ENCODE measurements around the gene TNKS2. TPM values are rescaled to one million over a fixed set of nuclear protein-coding genes. Genes with fewer than 3 reads are reported as not detected.
"Not testable (repeated sequence)": the region's sequence is repeated elsewhere in the genome, so short reads cannot be mapped to it uniquely, and the experiment has no call there.

TNKS2 gene
- polyA plus RNA-seq, 3 donors, result 20.7 to 25.4 (median 20.9) TPM

GRCh38 chr10:91893051-91893450 lies 94.8 kb downstream of the TNKS2 start:
- 100% methylated on average over 1 of the region's 2 CpGs for WGBS (ENCODE audit: insufficient coverage)
- no peak for TF ChIP-seq CTCF (IDR thresholded peaks at IDR 0.05)
- intact Hi-C loops (cut with micrococcal nuclease), result no loop called here

GRCh38 chr10:91894261-91894685 lies 96.0 kb downstream of the TNKS2 start:
- H3K79me2 ChIP-seq (ENCODE audit: insufficient read depth, low read length); H3K36me3 Mint-ChIP-seq; H3K9me3 Mint-ChIP-seq; H3K27me3 Mint-ChIP-seq (ENCODE audit: low read depth in 3 of 3); intact Hi-C loops (cut with micrococcal nuclease); H4K20me1 ChIP-seq (ENCODE audit: insufficient read depth, low read length); H3K36me3 ChIP-seq (replicated peaks in 1 of 2; ENCODE audit: control insufficient read depth in 1 of 2, insufficient read depth in 2 of 2, low read length in 2 of 2); H3K9ac ChIP-seq (ENCODE audit: insufficient read depth, low read length, poor library complexity, severe bottlenecking); H3K4me1 Mint-ChIP-seq; H3K27me3 ChIP-seq (ENCODE audit: control insufficient read depth in 2 of 2, insufficient read depth in 2 of 2, low read length in 2 of 2); H3K4me1 ChIP-seq (ENCODE audit: control insufficient read depth in 1 of 2, insufficient read depth in 2 of 2, low read length in 2 of 2); H3K9me3 ChIP-seq (replicated peaks in 1 of 2; ENCODE audit: control insufficient read depth in 1 of 2, insufficient read depth in 1 of 2, low read length in 2 of 2): not testable (repeated sequence)
- Mint-ChIP-seq H3K4me3 (peak overlapping the region; percentile 28 to 75), H3K27ac (peak overlapping the region; percentile 23 to 75 (median 48))
- Histone ChIP-seq H3K27ac (ENCODE audit: low read depth in 1 of 2, low read length in 2 of 2) (peak overlapping the region in 1 of 2 donors; percentile 31), H3K4me3 (replicated peaks in 1 of 3; ENCODE audit: low read depth in 2 of 3, low read length in 3 of 3) (peak overlapping the region in 1 of 3 experiments; percentile 43), H3K4me2 (replicated peaks; ENCODE audit: extremely low read depth, low read length, poor library complexity, severe bottlenecking) (peak overlapping the region; percentile 36), H2AFZ (ENCODE audit: insufficient read depth, low read depth, low read length, poor library complexity, severe bottlenecking) (peak overlapping the region; percentile 59)
- 61% methylated on average over 3 of the region's 14 CpGs for WGBS (ENCODE audit: insufficient coverage)
- peak in 2 of 3 donors; percentile 37 to 53 for DNase-seq

More at GRCh38 chr10:91893051-91893450, 94.8 kb downstream of the TNKS2 start:
- H3K79me2 ChIP-seq (ENCODE audit: insufficient read depth, low read length), result no peaks in the 10 kb centered on the region
- H3K36me3 Mint-ChIP-seq, result no peaks in the 10 kb centered on the region
- H2AFZ ChIP-seq (ENCODE audit: insufficient read depth, low read depth, low read length, poor library complexity, severe bottlenecking), result no peak overlapping the region
- peaks cover 11% of the 10 kb centered on the region for H3K4me1 Mint-ChIP-seq
- H3K9me3 Mint-ChIP-seq, result peaks cover 0 to 8% (median 3%) of the 10 kb centered on the region in 7 donors
- H3K27me3 ChIP-seq (ENCODE audit: control insufficient read depth in 2 of 2, insufficient read depth in 2 of 2, low read length in 2 of 2), result peaks cover 3 to 11% of the 10 kb centered on the region in 2 donors
- no peaks in the 10 kb centered on the region for H3K9me3 ChIP-seq (replicated peaks in 1 of 2; ENCODE audit: control insufficient read depth in 1 of 2, insufficient read depth in 1 of 2, low read length in 2 of 2)
- H3K4me2 ChIP-seq (replicated peaks; ENCODE audit: extremely low read depth, low read length, poor library complexity, severe bottlenecking), result no peak overlapping the region
- H3K4me3 ChIP-seq (replicated peaks in 1 of 3; ENCODE audit: low read depth in 2 of 3, low read length in 3 of 3), result no peak overlapping the region
- no peaks in the 10 kb centered on the region for H3K36me3 ChIP-seq (replicated peaks in 1 of 2; ENCODE audit: control insufficient read depth in 1 of 2, insufficient read depth in 2 of 2, low read length in 2 of 2)
- peaks cover 7 to 11% (median 7%) of the 10 kb centered on the region in 3 donors for H3K27me3 Mint-ChIP-seq (ENCODE audit: low read depth in 3 of 3)
- no peak overlapping the region for H3K4me3 Mint-ChIP-seq
- no peak for DNase-seq
- H4K20me1 ChIP-seq (ENCODE audit: insufficient read depth, low read length), result no peaks in the 10 kb centered on the region
- no peak overlapping the region for H3K27ac Mint-ChIP-seq
- H3K9ac ChIP-seq (ENCODE audit: insufficient read depth, low read length, poor library complexity, severe bottlenecking), result no peak overlapping the region
- peaks cover under 1 to 6% of the 10 kb centered on the region in 2 donors for H3K4me1 ChIP-seq (ENCODE audit: control insufficient read depth in 1 of 2, insufficient read depth in 2 of 2, low read length in 2 of 2)
- no peak overlapping the region for H3K27ac ChIP-seq (ENCODE audit: low read depth in 1 of 2, low read length in 2 of 2)
